Bone marrow (tissue), 2 donors: Measurements from ENCODE around the gene CDK5RAP3.

Experiments used
- DNase-seq, 2 donors: peaks; one replicate each; lab custom pipeline; 2025; lab: John Stamatoyannopoulos, UW

The CDK5RAP3 gene

DNA sequence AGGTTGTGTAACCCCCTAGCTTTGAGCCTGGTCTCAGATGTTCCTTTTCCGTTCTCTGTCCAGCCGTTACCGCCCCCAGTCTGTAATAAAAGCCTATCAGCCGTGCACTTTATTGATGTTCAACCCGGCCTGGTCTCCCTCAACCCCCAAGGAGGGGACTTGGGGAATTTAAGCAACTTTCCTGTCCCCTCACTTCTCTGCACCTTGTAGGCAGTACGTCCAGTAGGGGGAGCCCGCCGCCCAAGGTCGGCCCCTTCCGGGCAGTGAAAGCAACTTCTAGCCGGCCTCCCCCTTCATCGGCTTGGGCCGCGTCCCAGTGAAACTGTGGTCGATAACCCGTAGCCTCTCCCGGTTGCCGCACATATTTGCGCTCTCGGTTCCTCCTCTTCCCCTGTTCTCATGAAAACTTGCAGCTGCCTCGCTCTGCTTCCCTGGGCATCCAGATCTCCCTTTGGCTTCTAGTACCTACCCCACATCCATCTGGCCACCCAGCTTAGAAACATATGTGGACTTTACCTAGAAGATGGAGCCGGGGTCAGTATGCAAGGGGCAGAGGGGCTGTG is 21.6 kb upstream of the CDK5RAP3 start:
- peak; percentile 29 to 54 for DNase-seq

DNA sequence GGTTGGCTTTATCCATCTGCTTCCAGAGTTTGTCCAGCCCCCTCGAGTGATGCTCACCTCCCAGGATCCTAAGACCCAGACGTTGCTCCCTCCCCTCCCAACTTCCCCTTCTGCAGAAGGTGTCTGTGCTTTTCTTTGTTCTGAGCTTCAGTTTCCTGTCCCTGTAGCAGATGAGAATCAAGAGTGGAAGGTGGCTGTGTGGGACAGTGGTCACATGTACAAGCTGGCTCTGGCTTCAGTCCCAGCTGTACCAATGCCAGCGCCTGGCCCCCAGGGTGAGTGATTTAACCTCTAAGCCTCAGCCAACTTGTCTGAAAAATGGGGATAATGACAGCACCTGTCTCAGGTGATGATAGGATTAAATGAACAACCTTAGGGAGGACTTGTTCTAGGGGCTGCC is 21.0 kb upstream of the CDK5RAP3 start:
- peak in 1 of 2 donors; percentile 5 for DNase-seq

DNA sequence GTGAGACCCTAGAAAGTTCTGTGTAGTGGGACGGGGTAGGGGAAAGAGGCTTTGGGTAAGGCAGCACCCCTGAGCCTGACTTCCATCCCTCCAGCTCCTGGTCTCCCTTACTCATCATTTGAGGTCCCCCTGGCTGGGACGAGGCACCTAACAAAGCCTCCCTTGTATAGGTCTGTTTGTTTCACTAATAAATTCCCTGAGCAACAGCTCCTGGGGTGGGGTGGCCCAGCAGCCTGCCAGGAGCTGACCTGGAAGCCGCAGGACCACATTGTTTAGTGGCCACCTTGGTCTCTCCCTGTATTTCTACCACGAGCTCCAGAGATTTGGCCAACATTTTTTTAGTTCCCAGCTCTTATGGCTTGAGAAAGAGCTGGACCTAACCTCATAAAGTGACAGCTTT is 20.5 kb upstream of the CDK5RAP3 start:
- no peak for DNase-seq

DNA sequence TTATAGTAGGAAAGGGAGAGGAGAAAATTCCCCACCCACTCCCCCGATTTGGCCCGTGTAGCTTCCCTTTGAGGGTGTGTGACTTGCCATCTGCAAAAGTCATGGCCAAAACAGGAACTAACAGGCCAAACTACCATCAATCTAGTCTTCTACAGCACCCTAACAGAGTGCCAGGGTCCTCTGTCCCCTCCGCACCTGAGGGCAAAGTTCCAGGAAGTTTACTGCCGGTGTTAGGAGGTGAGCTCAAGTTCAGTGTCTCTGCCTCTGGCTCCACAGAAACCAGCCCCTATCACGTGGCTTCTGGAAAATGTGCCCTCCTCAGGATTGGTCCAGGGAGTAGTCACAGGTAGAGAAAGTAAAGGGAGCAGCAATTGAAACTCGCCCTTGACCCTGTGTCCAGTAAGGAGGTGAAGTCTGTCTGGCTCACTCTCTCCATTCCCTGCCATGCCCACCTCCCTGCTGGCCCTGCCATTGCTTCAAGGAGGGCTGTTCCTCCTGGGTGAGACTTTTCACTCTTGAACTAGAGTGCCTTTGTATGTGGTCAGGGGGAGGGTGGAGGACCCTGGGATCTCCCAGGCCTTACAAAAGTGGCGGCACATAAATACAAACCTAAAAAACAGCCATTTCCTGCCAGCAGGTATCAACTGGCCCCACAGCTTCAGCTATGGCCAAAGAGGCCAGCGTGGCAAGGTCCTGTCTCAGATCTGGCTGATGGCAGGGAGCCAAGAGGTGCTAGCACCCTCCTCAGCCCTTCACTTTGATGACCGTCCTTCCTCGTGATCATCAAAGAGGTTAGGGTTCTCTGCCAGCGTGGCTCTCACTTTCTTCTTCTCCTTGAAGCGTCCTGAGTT is 18.5 kb upstream of the CDK5RAP3 start:
- peak in 1 of 2 donors; percentile 23 for DNase-seq

DNA sequence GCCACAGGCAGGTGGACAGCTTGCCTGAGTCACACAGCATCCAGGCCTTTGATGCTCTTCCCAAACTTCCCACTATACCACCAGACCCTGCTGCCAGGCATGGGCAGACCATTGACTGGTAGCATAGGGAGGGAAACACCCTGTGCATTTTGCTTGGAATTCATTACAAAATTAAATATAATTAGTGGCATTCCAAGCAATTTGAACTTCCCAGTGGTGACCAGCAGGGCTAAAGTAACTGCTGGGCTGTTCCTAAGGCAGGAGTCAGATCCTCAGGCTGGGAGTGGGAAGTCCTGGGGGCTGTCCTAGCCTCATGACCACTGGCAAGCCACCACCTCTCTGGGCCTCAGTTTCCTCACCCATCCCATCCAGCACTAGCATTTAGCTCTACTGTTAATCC is 17.0 kb upstream of the CDK5RAP3 start:
- DNase-seq = no peak

DNA sequence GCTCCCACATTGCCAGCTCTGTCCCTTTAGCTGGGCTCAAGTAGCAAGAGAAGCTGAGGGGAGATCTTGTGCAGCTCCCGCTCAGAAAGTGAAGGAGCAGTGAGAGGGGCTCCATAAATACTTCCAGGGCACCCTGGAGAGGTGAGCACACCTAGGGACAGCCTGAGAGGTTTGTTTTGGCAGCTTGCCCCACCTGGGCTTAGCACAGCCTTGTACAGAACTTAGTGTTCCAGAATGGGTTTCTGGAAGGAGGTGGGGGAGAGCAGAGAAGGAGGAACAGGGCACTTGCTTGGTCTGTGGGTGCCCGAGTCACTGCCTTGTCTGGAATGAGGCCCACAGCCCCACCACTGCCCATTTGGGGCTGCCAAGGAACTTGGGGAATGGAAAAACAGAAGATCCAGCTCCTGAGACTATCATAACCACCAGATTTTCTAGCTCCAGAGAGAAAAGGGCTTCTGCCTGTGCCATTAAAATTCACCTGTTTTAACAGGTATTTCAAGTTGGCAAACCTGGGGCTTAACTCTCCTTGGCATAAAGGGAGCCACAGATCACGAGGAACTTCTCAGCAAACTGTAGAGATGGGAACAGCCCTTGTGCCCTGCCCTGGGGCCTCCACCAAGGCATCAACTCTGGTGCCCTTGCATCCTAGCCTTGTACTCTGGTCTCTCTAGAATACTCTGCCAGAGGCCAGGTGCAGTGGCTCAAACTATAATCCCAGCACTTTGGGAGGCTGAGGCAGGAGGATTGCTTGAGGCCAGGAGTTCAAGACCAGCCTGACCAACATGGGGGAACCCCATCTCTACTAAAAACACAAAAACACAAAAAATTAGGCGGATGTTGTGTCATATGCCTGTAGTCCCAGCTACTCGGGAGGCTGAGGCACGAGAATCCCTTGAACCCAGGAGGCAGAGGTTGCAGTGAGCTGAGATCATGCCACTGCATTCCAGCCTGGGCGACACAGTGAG is 15.1 kb upstream of the CDK5RAP3 start:
- no peak for DNase-seq

DNA sequence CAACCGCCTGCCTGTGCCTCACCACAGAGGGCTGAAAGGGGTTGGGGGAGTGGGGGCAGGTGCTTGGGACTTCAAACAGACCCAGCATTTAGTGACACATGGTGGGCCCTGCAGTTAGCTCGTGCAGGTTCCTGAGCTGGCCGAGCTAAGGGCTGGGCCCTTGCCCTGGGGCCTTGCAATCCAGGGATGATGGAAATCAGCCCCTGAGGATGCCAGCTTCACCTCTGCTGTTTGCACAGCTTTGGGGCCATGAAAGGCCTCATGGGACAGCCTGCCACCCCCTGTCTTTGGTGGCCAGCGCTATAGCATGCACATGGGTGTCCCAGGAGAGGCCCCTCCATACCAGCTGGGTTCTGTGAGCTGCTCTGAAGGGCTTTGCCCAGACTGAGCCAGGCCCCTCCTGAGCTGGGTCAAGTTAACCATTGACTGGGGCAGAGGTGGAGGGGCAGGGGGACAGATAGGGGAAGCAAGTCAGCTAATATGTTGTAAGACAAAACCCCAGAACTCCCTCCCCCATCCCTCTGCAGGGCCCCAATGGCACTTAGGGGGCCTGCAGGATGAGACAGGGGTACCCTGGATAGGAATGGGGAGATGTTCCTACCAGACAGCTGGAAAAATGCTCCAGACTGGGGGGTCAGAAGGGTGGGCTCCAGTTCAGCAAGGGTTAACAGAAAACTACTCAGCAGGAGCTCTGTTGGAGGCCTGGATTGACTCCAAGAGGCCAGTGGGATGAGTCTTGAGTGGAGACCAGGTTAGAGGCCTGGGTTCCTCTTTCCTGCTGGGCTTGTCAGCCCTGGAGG is 13.9 kb upstream of the CDK5RAP3 start:
- no peak for DNase-seq

DNA sequence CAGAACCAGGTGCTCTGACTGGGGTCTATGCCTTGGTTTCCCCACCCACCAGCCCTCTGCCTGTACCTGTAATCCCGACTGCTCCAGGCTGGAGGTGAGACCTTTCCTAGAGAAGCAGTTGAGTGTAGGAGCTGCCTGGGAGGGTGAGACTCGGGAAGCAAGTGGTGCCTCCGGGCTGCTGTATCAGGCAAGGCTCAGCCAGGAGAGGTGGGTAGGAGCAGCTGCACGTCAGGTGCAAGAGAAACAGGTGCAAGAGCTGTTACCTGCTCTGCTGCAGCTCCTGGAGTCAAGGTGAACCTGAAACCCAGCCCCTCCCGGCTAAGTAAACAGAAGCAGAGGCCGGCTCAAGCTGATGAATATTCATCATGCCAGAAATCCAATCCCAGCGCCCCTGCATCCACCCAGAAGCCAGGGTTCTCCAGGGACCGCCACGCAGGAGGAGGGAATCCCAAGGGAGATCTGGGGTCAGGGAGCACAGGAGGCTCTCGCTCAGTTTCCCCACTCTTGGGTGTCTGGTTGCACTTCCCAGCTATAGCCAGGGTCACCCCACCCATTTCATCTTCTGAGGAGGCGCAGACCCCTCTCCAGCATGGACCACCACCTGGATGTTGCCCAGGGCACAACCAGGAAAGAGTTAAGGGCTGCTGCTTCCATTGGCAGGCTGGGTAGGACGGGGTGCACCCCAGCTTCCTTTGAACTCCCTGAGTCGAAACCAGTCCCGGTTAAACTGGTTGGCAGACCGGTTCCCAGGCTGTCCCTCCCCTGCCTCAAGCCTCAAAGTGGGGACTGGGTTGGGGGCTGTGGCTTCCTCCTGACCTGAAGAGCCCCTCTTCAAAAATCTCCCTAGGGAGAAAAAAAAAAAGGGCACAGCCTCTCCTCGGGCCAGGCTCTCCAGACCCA is 13.1 kb upstream of the CDK5RAP3 start, which contains the start of gene PRR15L:
PRR15L (minus strand) TSS at position 293 of the 900 bp plus-strand sequence. CDS start 4,649 bp downstream, outside the sequence.
- no peak for DNase-seq

DNA sequence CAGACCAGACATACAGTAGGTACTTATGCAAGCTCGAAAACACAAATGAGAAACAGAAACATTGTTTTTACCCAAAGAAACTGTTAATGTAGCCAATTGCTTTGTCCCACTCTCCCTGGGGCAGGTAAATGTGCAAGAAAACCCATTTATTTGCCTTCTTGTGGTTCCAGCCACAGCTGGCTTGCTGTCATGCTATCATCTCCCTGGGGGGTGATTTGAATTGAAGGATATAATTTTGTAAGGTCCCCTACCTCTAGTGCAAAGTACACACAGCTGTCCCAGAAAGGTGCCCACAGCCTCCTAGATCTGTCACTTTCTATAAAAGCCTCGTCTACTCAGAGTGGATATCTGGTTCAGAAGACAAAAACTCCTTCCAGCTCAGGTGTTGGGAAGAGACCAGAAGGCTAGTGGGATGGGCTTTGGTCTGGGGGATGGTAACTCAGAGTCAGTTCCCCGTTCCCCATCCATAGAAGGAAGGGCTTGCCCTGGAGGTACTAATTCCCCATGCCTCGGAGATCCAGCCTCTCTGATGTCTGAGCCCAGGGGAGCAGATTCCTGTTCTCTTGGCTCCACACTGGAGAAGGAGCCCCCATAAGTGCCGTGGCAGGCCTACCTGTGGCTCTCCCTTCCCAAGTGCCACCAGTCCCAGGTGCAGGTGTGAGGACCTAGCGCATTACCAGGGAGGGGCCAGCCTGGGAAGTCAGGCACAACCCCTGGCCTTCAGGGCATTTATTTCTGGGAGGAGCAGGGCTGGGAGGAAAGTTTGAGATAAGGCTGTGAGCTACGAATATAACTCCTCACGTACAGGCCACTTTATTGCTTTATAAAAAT is 10.9 kb upstream of the CDK5RAP3 start:
- no peak for DNase-seq

DNA sequence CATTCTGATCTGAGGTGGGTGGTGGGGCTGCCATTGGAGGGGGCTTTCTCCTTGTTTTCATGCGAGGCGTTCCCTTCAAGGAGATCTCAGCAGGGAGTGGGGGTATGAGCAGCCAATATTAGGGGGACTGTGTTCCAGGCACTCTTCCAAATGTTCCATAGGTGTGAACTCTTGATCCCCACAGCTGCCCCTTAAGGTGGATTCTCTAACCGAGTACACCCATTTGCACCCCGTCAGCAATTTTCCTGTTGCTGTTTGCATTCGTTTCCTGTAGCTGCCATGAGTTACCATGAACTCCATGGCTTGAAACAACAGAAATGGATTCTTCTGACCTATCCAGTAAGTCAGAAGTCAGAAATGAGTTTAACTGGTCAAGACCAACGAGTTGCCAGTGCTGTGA is 9.5 kb upstream of the CDK5RAP3 start:
- DNase-seq = no peak

DNA sequence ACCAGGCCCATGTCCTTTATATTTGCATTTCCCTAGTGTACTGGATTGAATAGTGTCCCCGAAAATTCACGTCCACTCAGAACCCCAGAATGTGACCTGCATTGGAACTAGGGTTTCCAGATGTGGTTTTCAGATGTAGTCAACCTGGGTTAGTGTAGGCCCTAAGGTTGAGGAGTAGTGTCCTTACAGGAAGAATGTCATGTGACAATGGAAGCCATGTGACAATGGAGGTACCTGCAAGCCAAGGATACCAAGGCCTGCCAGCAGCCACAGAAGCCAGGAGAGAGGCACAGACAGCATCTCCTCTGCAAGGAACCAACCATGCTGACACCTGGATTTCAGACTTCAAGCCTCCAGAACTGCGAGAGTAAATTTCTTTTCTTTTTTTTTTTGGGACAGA is 8.0 kb upstream of the CDK5RAP3 start:
- DNase-seq = no peak

DNA sequence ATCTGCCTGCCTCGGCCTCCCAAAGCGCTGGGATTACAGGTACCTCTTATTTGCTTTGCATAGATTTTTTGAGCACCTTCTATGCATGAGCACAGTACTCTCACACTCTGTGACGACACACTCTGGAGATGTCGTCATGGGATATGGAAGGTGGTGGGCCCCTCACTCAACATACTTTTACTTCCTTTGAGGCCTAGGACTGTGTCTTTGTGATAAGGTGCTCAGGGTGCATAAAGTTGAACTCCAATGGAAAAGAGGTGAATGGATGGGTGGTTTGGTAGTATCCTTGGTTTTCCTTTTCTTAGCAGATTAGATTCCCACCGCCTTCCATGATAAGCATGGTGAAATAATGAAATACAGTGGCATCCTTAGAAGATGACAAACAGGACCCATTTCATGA is 6.1 kb upstream of the CDK5RAP3 start:
- no peak for DNase-seq

DNA sequence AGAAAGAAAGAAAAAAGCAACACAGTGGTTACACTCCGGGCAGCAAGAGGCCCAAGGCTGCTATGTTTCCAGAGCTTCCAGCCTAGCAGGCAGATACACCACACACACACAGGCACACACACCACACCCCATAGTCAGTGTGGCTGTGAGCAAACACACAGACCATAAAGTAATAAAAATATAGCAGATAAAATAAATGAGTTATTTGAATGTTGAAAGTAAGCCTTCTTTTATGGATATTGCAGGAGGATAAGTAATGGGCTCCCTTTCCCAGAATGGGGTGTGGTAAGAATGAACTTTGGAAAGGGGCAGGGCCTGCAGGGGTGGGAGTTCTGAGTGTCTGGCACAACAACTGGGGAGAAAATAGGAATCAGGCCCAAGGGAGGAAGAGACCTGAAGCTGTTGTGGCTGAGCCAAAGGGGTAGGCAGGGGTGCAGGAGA is 4.8 kb upstream of the CDK5RAP3 start:
- no peak for DNase-seq

DNA sequence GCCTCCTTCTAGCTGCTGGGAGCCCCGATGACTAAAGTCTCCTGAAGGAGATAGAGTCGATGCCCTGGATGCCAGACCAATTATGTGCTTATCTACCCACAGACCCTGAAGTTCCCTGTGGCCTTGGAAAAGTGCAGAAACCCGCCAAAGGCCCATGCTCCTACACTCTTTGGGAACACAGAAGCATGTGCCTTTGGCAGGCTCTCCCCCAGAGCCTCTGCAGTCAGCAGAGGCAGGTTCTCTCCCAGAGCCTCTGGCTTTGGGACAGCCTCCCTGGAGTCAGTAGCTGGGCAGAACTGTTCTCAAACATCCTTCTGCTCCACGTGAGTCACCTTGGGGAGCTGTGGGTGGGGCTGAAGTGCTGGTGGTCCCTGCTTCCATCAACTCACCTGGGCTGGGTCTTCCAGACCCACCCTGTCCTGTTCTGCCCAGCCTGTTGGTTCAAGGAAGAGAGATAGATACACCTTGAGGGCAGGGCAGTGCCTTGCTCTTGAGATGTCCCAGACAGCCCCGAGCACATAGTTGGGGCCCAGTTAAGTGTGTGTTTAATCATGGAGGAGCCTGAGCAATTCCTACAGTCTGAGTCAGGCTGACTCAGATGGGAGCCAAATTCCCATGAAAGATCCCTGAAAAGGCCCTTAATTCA is 3.2 kb upstream of the CDK5RAP3 start:
- no peak for DNase-seq

DNA sequence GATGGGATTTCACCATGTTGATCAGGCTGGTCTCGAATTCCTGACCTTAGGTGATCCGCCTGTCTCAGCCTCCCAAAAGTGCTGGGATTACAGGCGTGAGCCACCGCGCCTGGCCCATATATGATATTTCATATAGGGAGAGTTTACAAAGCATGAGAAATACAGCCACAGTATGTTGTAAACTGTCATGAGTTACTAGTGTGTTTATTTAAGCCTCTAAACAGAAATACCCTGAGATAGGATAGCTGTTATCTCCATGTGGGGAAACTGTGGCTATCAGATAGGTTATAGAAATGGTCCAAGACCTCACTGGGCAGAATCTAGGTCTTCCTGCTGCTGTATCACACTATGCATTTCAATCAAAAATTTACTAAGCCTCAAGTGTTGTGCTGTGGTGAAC is 2.1 kb upstream of the CDK5RAP3 start:
- DNase-seq = no peak

DNA sequence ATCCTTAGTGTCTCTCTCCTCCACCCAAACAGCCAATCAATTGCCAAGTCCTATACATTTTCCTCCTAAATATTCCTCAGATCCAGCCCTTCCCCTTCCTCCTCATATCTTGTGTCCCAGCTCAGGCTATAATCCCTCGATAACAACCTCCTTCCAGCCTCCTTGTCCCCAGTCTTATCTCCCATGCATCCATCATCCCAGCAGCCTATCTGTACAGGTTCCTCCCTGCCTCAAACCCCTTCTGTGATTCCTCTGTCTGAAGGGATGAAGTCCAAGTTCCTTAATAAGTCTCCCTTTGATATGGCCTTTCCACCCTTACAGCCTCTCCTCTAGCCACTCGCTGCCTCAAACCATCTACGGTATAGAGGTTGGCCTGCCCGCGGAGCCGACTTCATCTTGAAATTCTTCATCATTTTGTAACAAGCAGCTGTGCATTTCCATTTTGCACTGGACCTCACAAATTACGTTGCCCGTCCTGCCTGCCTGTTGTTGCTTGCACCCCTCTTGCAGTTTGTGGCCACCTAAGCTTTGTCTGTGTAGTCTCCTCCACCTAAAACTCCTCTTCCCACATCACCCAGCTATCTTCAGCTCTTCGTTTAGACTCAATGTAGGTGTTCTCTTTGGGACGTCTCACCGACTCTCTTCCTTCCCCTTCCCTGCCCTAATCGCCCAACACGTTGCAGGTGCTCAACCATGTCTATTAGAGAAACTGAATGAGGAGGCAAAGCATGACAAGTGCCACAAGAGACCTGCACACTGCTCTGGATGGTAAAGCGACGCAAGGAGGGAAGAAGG is 786 bp upstream of the CDK5RAP3 start:
- DNase-seq = no peak

DNA sequence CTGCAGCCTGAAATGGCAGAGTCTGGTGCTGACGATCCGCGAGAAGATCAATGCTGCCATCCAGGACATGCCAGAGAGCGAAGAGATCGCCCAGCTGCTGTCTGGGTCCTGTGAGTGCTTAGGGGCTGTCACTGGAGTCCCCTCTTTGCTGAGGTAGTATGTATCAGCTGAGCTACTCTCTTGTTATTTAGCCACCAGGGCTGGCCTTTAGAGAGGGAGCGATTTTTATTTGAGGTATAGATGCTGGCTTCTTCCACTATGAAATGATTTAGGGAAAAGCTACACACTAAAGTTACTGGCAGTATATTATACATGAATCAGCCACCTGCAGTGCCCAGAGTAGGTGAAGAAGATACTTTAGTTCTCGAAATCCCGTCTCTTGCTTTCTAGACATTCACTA is 2.6 kb downstream of the CDK5RAP3 start:
- no peak for DNase-seq

DNA sequence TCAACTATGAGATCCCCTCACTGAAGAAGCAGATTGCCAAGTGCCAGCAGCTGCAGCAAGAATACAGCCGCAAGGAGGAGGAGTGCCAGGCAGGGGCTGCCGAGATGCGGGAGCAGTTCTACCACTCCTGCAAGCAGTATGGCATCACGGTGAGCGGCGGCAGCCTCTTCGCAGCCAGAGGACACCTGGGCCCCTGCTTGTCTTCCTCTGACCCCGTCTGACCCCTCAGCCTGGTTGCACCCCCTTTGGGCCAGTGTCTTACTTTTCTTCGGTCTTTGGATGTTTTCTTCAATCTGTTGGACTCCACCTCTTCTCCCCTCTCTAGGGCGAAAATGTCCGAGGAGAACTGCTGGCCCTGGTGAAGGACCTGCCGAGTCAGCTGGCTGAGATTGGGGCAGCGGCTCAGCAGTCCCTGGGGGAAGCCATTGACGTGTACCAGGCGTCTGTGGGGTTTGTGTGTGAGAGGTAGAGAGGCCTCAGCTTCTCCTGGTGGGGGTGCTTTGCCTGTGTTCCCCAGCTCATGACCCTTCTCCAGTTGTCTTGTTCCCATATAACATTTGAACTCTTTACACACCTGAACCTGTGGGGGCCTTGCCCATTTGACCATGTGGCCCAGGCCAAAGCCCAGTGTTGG is 4.4 kb downstream of the CDK5RAP3 start:
- no peak for DNase-seq
